ENCODE results near the gene DNAJC5.

DNA sequence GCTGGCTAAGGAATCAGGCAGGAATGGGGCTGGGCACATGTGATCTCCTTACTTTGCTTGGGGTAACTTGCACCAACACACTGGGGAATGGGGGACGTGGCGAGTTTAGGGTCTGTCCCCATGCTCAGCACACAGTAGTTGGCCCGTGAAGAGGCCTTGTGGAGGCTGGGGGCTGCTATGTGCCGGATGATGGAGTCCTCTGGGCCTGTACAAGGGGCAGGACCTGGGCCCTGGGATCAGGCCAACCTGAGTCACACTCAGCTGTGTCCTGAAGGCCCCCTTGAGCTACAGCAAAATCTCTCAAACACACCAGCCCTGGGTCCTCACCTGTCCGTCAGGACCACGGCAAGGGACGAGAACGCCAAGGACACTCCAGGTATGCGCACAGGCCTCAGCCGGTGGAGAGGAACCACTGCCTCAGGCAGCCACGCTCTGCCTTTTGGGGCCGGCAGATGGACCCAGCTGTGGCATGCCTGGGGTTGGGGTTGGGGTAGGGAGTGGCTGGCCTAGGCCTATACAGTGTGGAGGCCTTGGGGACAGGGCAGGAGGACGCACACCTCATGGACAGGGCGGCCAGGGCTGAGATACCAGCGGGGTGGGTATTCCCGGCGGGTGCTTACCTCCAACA is 50.2 kb downstream of the DNAJC5 start:
- TF ChIP-seq, protein P1, sequence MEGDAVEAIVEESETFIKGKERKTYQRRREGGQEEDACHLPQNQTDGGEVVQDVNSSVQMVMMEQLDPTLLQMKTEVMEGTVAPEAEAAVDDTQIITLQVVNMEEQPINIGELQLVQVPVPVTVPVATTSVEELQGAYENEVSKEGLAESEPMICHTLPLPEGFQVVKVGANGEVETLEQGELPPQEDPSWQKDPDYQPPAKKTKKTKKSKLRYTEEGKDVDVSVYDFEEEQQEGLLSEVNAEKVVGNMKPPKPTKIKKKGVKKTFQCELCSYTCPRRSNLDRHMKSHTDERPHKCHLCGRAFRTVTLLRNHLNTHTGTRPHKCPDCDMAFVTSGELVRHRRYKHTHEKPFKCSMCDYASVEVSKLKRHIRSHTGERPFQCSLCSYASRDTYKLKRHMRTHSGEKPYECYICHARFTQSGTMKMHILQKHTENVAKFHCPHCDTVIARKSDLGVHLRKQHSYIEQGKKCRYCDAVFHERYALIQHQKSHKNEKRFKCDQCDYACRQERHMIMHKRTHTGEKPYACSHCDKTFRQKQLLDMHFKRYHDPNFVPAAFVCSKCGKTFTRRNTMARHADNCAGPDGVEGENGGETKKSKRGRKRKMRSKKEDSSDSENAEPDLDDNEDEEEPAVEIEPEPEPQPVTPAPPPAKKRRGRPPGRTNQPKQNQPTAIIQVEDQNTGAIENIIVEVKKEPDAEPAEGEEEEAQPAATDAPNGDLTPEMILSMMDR (conservative IDR thresholded peaks at IDR 0.05; ENCODE audit: low read length): no peak
- no peak for TF ChIP-seq EZH2phosphoT487 (IDR thresholded peaks at IDR 0.05; ENCODE audit: borderline replicate concordance, low read depth, low read length)

All from OCI-LY7 (cell line).